Fibroblast of lung (primary cell): ENCODE measurements around the gene CAMK2B. TPM values are rescaled to one million over a fixed set of nuclear protein-coding genes. Genes with fewer than 3 reads are reported as not detected.

Experiments
- DNase-seq, 2 donors: peaks; one replicate each; pipeline versions ENCODE4 v3.0.0 to v3.0.0-alpha.2; 2010; ENCODE audit warnings: low read depth in 2 of 2
- H2AFZ ChIP-seq: 2 replicates; pipeline ENCODE4 v1.5.1; 2012; ENCODE audit warnings: low read length, control low read depth, inconsistent platforms
- H3K27ac ChIP-seq: 2 replicates; pipeline ENCODE4 v1.5.1; 2011; ENCODE audit warnings: low read length, control low read depth; ENCODE audit not compliant: insufficient read depth
- H3K27me3 ChIP-seq: 2 replicates; pipeline ENCODE4 v1.5.1; 2011; ENCODE audit warnings: mild to moderate bottlenecking, low read length; ENCODE audit not compliant: control insufficient read depth, insufficient read depth
- H3K36me3 ChIP-seq: 2 replicates; pipeline ENCODE4 v1.5.1; 2011; ENCODE audit warnings: low read length; ENCODE audit not compliant: control insufficient read depth, insufficient read depth
- H3K4me1 ChIP-seq: 2 replicates; pipeline ENCODE4 v1.5.1; 2011; ENCODE audit warnings: low read length; ENCODE audit not compliant: control insufficient read depth, insufficient read depth; ENCODE audit errors: extremely low read depth
- H3K4me2 ChIP-seq: 2 replicates; pipeline ENCODE4 v1.5.1; 2011; ENCODE audit warnings: low read length, control low read depth; ENCODE audit not compliant: insufficient read depth; ENCODE audit errors: extremely low read depth
- H3K4me3 ChIP-seq, 4 experiments: fragments of 200-600 bp in 1 of 4; sonication (generic) in 1 of 4; replicated peaks in 1 of 4; 2 replicates each; pipeline ENCODE4 v1.5.1; 2011 to 2016; ENCODE audit warnings: low read length in 4 of 4, low read depth in 3 of 4, mild to moderate bottlenecking in 3 of 4, control low read depth in 2 of 4, inconsistent platforms in 1 of 4, mixed read lengths in 1 of 4; ENCODE audit not compliant: insufficient read depth in 1 of 4; ENCODE audit errors: control extremely low read depth in 1 of 4
- H3K79me2 ChIP-seq: 2 replicates; pipeline ENCODE4 v1.5.1; 2012; ENCODE audit warnings: mild to moderate bottlenecking, low read length, inconsistent platforms; ENCODE audit not compliant: control insufficient read depth, insufficient read depth
- H3K9ac ChIP-seq: 2 replicates; pipeline ENCODE4 v1.5.1; 2011; ENCODE audit warnings: mild to moderate bottlenecking, low read length, control low read depth; ENCODE audit not compliant: insufficient read depth
- H3K9me3 ChIP-seq: 2 replicates; pipeline ENCODE4 v1.5.1; 2012; ENCODE audit warnings: low read depth, low read length; ENCODE audit not compliant: control insufficient read depth, insufficient read depth
- H4K20me1 ChIP-seq: 2 replicates; pipeline ENCODE4 v1.5.1; 2011; ENCODE audit warnings: low read length; ENCODE audit not compliant: control insufficient read depth, insufficient read depth; ENCODE audit errors: extremely low read depth
- EZH2 ChIP-seq: IDR thresholded peaks from 2 replicates; pipeline ENCODE4 v1.5.1; 2012; ENCODE audit warnings: low read length, control low read depth, mild to moderate bottlenecking; ENCODE audit errors: missing control alignments
- polyA plus RNA-seq, 2 donors: library from polyadenylated mRNA; depleted of rRNA in 1 of 2; stranded (reverse) in 1 of 2; unstranded in 1 of 2; fragments of >200 nt; gene quantifications; 2 replicates each; pipeline ENCODE4 v1.2.1, GENCODE V29; 2011 to 2012; ENCODE audit warnings: missing spikeins in 1 of 2
- total RNA-seq: library from RNA; depleted of rRNA; stranded (reverse); fragments of >200 nt; gene quantifications from 2 replicates; pipeline ENCODE4 v1.2.1, GENCODE V29; 2014
- TF ChIP-seq, protein P1 (sequence below), 2 donors: IDR thresholded peaks in 1 of 2; conservative IDR thresholded peaks in 1 of 2; 1 replicate in 1 of 2; 2 replicates in 1 of 2; pipeline ENCODE4 v1.5.1; 2011 to 2012; ENCODE audit warnings: low read length in 2 of 2, control low read depth in 1 of 2, inconsistent platforms in 1 of 2, low read depth in 1 of 2, mild to moderate bottlenecking in 1 of 2

The CAMK2B gene
- total and polyA plus RNA-seq, 2 donors (not counting 1 experiment from before 2014, with no cell fraction given) = 0.06 to 0.17 TPM

DNA sequence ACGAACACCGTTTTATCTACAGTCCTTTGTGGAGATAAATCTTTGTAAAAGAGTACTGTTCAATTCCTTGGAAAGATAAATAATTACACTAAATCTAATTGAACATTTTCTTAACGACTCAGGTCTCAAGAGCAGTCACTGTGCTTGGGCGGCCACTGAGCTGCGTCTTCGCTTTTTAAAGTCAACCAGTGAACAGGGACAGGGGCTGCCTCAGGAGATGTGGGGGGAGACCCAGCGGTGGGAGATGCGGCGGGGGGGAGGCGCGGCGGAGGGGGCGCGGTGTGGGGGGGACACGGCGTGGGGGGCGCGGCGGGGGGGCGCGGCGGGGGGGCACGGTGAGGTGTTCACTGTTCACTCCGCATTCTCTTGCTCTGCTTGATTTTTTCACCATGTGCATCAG, 39.8 kb downstream of the CAMK2B start:
- Histone ChIP-seq H3K9me3 (no peaks in the 10 kb centered on the region), H3K36me3 (no peaks in the 10 kb centered on the region), H3K4me2 (no peak overlapping the region), H2AFZ (no peak overlapping the region), H3K4me1 (no peaks in the 10 kb centered on the region), H3K9ac (no peak overlapping the region), H3K27ac (no peak overlapping the region), H4K20me1 (no peaks in the 10 kb centered on the region), H3K4me3 (no peak overlapping the region), H3K79me2 (no peaks in the 10 kb centered on the region), H3K27me3 (no peaks in the 10 kb centered on the region)
- no peak for TF ChIP-seq EZH2
- TF ChIP-seq, protein P1, sequence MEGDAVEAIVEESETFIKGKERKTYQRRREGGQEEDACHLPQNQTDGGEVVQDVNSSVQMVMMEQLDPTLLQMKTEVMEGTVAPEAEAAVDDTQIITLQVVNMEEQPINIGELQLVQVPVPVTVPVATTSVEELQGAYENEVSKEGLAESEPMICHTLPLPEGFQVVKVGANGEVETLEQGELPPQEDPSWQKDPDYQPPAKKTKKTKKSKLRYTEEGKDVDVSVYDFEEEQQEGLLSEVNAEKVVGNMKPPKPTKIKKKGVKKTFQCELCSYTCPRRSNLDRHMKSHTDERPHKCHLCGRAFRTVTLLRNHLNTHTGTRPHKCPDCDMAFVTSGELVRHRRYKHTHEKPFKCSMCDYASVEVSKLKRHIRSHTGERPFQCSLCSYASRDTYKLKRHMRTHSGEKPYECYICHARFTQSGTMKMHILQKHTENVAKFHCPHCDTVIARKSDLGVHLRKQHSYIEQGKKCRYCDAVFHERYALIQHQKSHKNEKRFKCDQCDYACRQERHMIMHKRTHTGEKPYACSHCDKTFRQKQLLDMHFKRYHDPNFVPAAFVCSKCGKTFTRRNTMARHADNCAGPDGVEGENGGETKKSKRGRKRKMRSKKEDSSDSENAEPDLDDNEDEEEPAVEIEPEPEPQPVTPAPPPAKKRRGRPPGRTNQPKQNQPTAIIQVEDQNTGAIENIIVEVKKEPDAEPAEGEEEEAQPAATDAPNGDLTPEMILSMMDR (conservative IDR thresholded peaks at IDR 0.05 in 1 of 2, IDR thresholded peaks at IDR 0.05 in 1 of 2; ENCODE audit: low read depth in 1 of 2, low read length in 2 of 2) = no peak
- DNase-seq = no peak

DNA sequence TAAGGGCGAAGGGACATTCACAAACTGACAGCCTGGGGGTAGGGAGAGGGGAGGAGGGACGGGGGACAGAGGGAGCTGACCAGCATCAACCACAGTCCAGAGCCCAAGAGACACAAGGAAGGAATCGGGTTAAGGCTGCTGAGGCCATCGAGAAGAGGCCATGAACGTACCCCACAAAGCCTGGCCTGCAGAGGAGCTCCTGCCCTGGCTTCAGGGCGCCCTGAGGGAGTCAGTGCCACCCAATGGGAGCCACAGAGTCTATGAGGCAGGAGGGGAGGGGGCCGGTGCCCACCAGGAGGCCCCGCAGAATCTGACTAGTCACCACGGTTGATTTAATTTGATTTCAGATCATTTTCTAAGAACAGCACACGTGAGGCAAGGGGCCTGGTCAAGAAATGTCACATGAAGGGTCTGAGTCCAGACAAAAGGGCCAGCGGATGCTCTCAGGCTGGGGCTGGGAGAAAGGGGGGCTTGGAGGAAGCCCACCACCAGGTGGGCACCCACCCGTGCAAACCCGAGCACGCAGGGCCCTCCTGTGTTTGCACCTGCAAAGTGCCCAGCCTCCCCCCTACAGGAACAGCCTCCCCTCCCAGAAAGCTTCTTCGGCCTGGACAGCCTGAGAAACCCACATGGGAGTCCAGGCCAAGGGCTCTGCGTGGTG, 40.4 kb downstream of the CAMK2B start:
- H3K79me2 ChIP-seq = no peaks in the 10 kb centered on the region
- no peak overlapping the region for H2AFZ ChIP-seq
- no peaks in the 10 kb centered on the region for H4K20me1 ChIP-seq
- H3K27ac ChIP-seq = no peak overlapping the region
- no peak for DNase-seq
- no peaks in the 10 kb centered on the region for H3K4me1 ChIP-seq
- no peaks in the 10 kb centered on the region for H3K9me3 ChIP-seq
- H3K27me3 ChIP-seq = no peaks in the 10 kb centered on the region
- H3K36me3 ChIP-seq = no peaks in the 10 kb centered on the region
- no peak overlapping the region for H3K4me2 ChIP-seq
- H3K9ac ChIP-seq = no peak overlapping the region
- no peak for TF ChIP-seq EZH2
- TF ChIP-seq, protein P1 (conservative IDR thresholded peaks at IDR 0.05 in 1 of 2, IDR thresholded peaks at IDR 0.05 in 1 of 2; ENCODE audit: low read depth in 1 of 2, low read length in 2 of 2) = no peak
- H3K4me3 ChIP-seq = no peak overlapping the region

DNA sequence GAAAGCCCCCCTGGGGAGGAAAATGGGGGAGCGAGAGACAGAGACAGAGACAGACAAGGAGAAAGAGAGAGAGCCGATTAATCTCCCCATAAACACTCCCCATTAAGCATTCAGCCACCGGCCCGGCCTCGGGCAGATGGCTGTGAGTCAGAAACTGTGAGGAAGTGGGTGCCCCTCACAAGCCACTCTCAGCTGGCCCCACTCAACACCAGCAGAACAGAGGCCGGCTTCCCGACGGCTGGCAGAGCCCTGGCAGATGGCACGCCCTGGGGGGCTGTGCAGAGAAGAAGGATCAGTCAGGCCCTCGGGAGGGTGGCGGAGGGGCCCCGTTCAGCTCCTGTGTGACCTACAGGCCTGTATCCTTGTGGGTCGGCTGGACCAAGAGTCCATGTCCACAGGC, 41.2 kb downstream of the CAMK2B start:
- Histone ChIP-seq H4K20me1 (no peaks in the 10 kb centered on the region), H3K27ac (no peak overlapping the region), H3K4me3 (no peak overlapping the region), H2AFZ (no peak overlapping the region), H3K4me2 (no peak overlapping the region), H3K9ac (no peak overlapping the region), H3K36me3 (no peaks in the 10 kb centered on the region), H3K9me3 (no peaks in the 10 kb centered on the region), H3K79me2 (no peaks in the 10 kb centered on the region), H3K4me1 (no peaks in the 10 kb centered on the region), H3K27me3 (no peaks in the 10 kb centered on the region)
- peak in 1 of 2 donors; percentile 18 for DNase-seq
- TF ChIP-seq, protein P1 (conservative IDR thresholded peaks at IDR 0.05 in 1 of 2, IDR thresholded peaks at IDR 0.05 in 1 of 2; ENCODE audit: low read depth in 1 of 2, low read length in 2 of 2) = no peak
- no peak for TF ChIP-seq EZH2
